H1 (cell line): ENCODE results near the gene XAB2. TPM values are rescaled to one million over a fixed set of nuclear protein-coding genes. Genes with fewer than 3 reads are reported as not detected.

Source experiments
- CTCF ChIA-PET: fragments of 300-600 bp; sonication (Branson Sonifier 250); formaldehyde crosslinking; loops from one replicate; lab custom pipeline; 2021; ENCODE audit not compliant: partially characterized antibody; lab: Charles Lee
- POLR2A ChIA-PET: fragments of 300-600 bp; sonication (Branson Sonifier 250); formaldehyde crosslinking; loops from one replicate; lab custom pipeline; 2021; ENCODE audit warnings: inconsistent platforms; ENCODE audit not compliant: partially characterized antibody; lab: Charles Lee
- DNase-seq, 2 experiments: peaks; one replicate each; pipeline versions ENCODE4 v3.0.0 to v3.0.0-alpha.2; 2010 to 2022; ENCODE audit warnings: low spot score in 2 of 2, low read depth in 1 of 2, mixed read lengths in 1 of 2
- FAIRE-seq: peaks from 2 replicates; lab custom pipeline; 2011; peaks lifted over from hg19 to GRCh38; lab: Jason Lieb, UNC
- H2AFZ ChIP-seq: 2 replicates; pipeline ENCODE4 v1.8.1; 2012; ENCODE audit warnings: low read length, inconsistent platforms
- H2AK5ac ChIP-seq: 2 replicates; pipeline ENCODE4 v1.6.1; 2013; ENCODE audit warnings: low read depth, low read length
- H2BK120ac ChIP-seq: replicated peaks from 2 replicates; pipeline ENCODE3; 2013; ENCODE audit warnings: low read depth, low read length, inconsistent platforms
- H2BK12ac ChIP-seq: 2 replicates; pipeline ENCODE4 v1.6.1; 2013; ENCODE audit warnings: low read depth, low read length
- H2BK15ac ChIP-seq: 2 replicates; pipeline ENCODE4 v1.6.1; 2013; ENCODE audit warnings: low read length
- H2BK20ac ChIP-seq: 2 replicates; pipeline ENCODE4 v1.6.1; 2013; ENCODE audit warnings: low read length
- H2BK5ac ChIP-seq: 2 replicates; pipeline ENCODE4 v1.6.1; 2013; ENCODE audit warnings: low read depth, low read length
- H3K14ac ChIP-seq: 2 replicates; pipeline ENCODE4 v1.6.1; 2013; ENCODE audit warnings: inconsistent platforms; ENCODE audit not compliant: insufficient read length
- H3K18ac ChIP-seq: 2 replicates; pipeline ENCODE4 v1.6.1; 2013; ENCODE audit warnings: low read length; ENCODE audit errors: extremely low read depth
- H3K23ac ChIP-seq: 2 replicates; pipeline ENCODE4 v1.6.1; 2013; ENCODE audit warnings: inconsistent platforms; ENCODE audit not compliant: insufficient read length
- H3K23me2 ChIP-seq: 2 replicates; pipeline ENCODE4 v1.6.1; 2013; ENCODE audit warnings: low read depth, low read length
- H3K27ac ChIP-seq: 2 replicates; pipeline ENCODE4 v1.6.1; 2011; ENCODE audit warnings: low read depth, low read length, inconsistent platforms
- H3K27me3 ChIP-seq, 4 experiments: replicated peaks in 1 of 4; 1 replicate in 1 of 4; 2 replicates in 3 of 4; pipeline versions ENCODE4 v1.6.1 to v1.8.1; 2011 to 2013; ENCODE audit warnings: low read length in 3 of 4, mild to moderate bottlenecking in 3 of 4, inconsistent platforms in 2 of 4, mixed read lengths in 2 of 4, moderate library complexity in 1 of 4; ENCODE audit not compliant: control insufficient read depth in 3 of 4, insufficient read depth in 3 of 4; ENCODE audit errors: extremely low read depth in 1 of 4
- H3K36me3 ChIP-seq, 4 experiments: 2 replicates each; pipeline versions ENCODE4 v1.6.1 to v1.8.1; 2011 to 2013; ENCODE audit warnings: mild to moderate bottlenecking in 4 of 4, low read length in 3 of 4, moderate library complexity in 2 of 4, control low read depth in 1 of 4, inconsistent platforms in 1 of 4; ENCODE audit not compliant: insufficient read depth in 4 of 4, control insufficient read depth in 2 of 4
- H3K4ac ChIP-seq: replicated peaks from 2 replicates; pipeline ENCODE3; 2013; ENCODE audit warnings: low read length, low read depth, mixed read lengths, inconsistent platforms; ENCODE audit not compliant: insufficient read length
- H3K4me1 ChIP-seq, 4 experiments: replicated peaks in 1 of 4; 1 replicate in 1 of 4; 2 replicates in 3 of 4; pipeline versions ENCODE4 v1.6.1 to v1.8.1; 2011 to 2013; ENCODE audit warnings: low read length in 3 of 4, inconsistent platforms in 2 of 4, mixed read lengths in 1 of 4; ENCODE audit not compliant: insufficient read depth in 4 of 4, control insufficient read depth in 3 of 4
- H3K4me2 ChIP-seq, 2 experiments: 2 replicates each; pipeline versions ENCODE4 v1.6.1 to v1.8.1; 2011 to 2013; ENCODE audit warnings: low read depth in 2 of 2, low read length in 2 of 2, control low read depth in 1 of 2, inconsistent platforms in 1 of 2, mild to moderate bottlenecking in 1 of 2; ENCODE audit not compliant: insufficient read depth in 1 of 2
- H3K4me3 ChIP-seq, 4 experiments: fragments of 200-600, 300-600 bp in 1 of 4; sonication (generic), shearing (Covaris generic), sonication (Bioruptor Twin) in 1 of 4; 2 replicates each; pipeline versions ENCODE4 v1.5.1 to v1.8.1; 2011 to 2016; ENCODE audit warnings: low read length in 4 of 4, low read depth in 3 of 4, control low read depth in 2 of 4, inconsistent platforms in 2 of 4, mild to moderate bottlenecking in 2 of 4, mixed read lengths in 1 of 4, moderate library complexity in 1 of 4; ENCODE audit not compliant: insufficient read depth in 2 of 4; ENCODE audit errors: extremely low read depth in 1 of 4
- H3K56ac ChIP-seq: replicated peaks from 2 replicates; pipeline ENCODE3; 2013; ENCODE audit warnings: low read depth, mild to moderate bottlenecking, mixed read lengths, low read length, inconsistent platforms; ENCODE audit not compliant: insufficient read length
- H3K79me1 ChIP-seq: 2 replicates; pipeline ENCODE4 v1.6.1; 2013; ENCODE audit warnings: low read depth, low read length, control low read depth
- H3K79me2 ChIP-seq, 2 experiments: 2 replicates each; pipeline versions ENCODE4 v1.6.1 to v1.8.1; 2012 to 2013; ENCODE audit warnings: low read length in 2 of 2, mild to moderate bottlenecking in 2 of 2, inconsistent platforms in 1 of 2; ENCODE audit not compliant: insufficient read depth in 2 of 2, control insufficient read depth in 1 of 2
- H3K9ac ChIP-seq, 4 experiments: replicated peaks in 1 of 4; 1 replicate in 1 of 4; 2 replicates in 3 of 4; pipeline versions ENCODE4 v1.6.1 to v1.8.1; 2011 to 2013; ENCODE audit warnings: low read depth in 3 of 4, low read length in 3 of 4, control low read depth in 2 of 4, mild to moderate bottlenecking in 2 of 4, moderate library complexity in 2 of 4, inconsistent platforms in 1 of 4; ENCODE audit errors: extremely low read depth in 1 of 4
- H3K9me3 ChIP-seq, 2 experiments: 2 replicates each; pipeline versions ENCODE4 v1.6.1 to v1.8.1; 2012 to 2013; ENCODE audit warnings: mild to moderate bottlenecking in 2 of 2, moderate library complexity in 2 of 2, control low read depth in 1 of 2, inconsistent platforms in 1 of 2, low read depth in 1 of 2, low read length in 1 of 2, mixed read lengths in 1 of 2; ENCODE audit not compliant: insufficient read depth in 2 of 2
- H4K20me1 ChIP-seq, 2 experiments: replicated peaks in 1 of 2; 2 replicates each; pipeline versions ENCODE3 to v1.8.1; 2011 to 2013; ENCODE audit warnings: inconsistent platforms in 2 of 2, low read length in 2 of 2, mild to moderate bottlenecking in 1 of 2; ENCODE audit not compliant: insufficient read depth in 2 of 2, control insufficient read depth in 1 of 2
- H4K5ac ChIP-seq: 2 replicates; pipeline ENCODE4 v1.6.1; 2013; ENCODE audit warnings: low read length, low read depth, mixed read lengths, inconsistent platforms; ENCODE audit not compliant: insufficient read length
- H4K8ac ChIP-seq: 2 replicates; pipeline ENCODE4 v1.8.0; 2013; ENCODE audit warnings: mild to moderate bottlenecking, moderate library complexity, low read length, inconsistent platforms; ENCODE audit not compliant: insufficient read depth; ENCODE audit errors: extremely low read depth
- H4K91ac ChIP-seq: replicated peaks from 2 replicates; pipeline ENCODE3; 2013; ENCODE audit warnings: low read length, mixed read lengths, inconsistent platforms; ENCODE audit not compliant: insufficient read length
- CTBP2 ChIP-seq: IDR thresholded peaks from 2 replicates; pipeline ENCODE4 v1.7.0; 2011; ENCODE audit warnings: borderline replicate concordance, mild to moderate bottlenecking, moderate library complexity, mixed read lengths, low read length; ENCODE audit not compliant: insufficient read depth, insufficient read length
- EP300 ChIP-seq, 2 experiments: IDR thresholded peaks; 1 replicate in 1 of 2; 2 replicates in 1 of 2; pipeline ENCODE4 v1.6.1; 2011 to 2012; ENCODE audit warnings: low read depth in 2 of 2, low read length in 2 of 2, mild to moderate bottlenecking in 2 of 2, borderline replicate concordance in 1 of 2, inconsistent platforms in 1 of 2, moderate library complexity in 1 of 2
- EZH2 ChIP-seq: fragments of 200-600 bp; sonication (generic); IDR thresholded peaks from 2 replicates; pipeline ENCODE4 v1.7.1; 2012; ENCODE audit warnings: low read depth, mild to moderate bottlenecking, moderate library complexity, low read length, inconsistent platforms; ENCODE audit not compliant: severe bottlenecking
- JUN ChIP-seq: IDR thresholded peaks from 2 replicates; pipeline ENCODE4 v1.6.1; 2011; ENCODE audit warnings: low read depth, mild to moderate bottlenecking, improper control_type of control experiment, low read length
- KDM1A ChIP-seq: fragments of 200-600, 300-600 bp; sonication (generic); IDR thresholded peaks from 2 replicates; pipeline ENCODE4 v1.7.1; 2016; ENCODE audit warnings: mild to moderate bottlenecking, low read length, borderline replicate concordance
- NANOG ChIP-seq: IDR thresholded peaks from 2 replicates; pipeline ENCODE4 v1.6.1; 2011; ENCODE audit warnings: low read length, low read depth, mild to moderate bottlenecking, inconsistent platforms; ENCODE audit not compliant: insufficient read depth, poor library complexity, severe bottlenecking
- SIRT6 ChIP-seq: IDR thresholded peaks from one replicate; pipeline ENCODE4 v1.7.1; 2012; ENCODE audit warnings: low read length, inconsistent platforms
- SIX5 ChIP-seq: IDR thresholded peaks from 2 replicates; pipeline ENCODE4 v1.6.1; 2011; ENCODE audit warnings: mild to moderate bottlenecking, low read depth, low read length
- SP2 ChIP-seq: IDR thresholded peaks from 2 replicates; pipeline ENCODE4 v1.6.1; 2012; ENCODE audit warnings: mild to moderate bottlenecking, low read length, inconsistent platforms
- SRF ChIP-seq: IDR thresholded peaks from 2 replicates; pipeline ENCODE4 v1.6.1; 2011; ENCODE audit warnings: mild to moderate bottlenecking, low read depth, low read length, moderate library complexity
- WGBS, 2 experiments: shearing (Covaris generic) in 1 of 2; methylation state at CpG; one replicate each; pipeline versions ENCODE4 v1.1.6 to v1.1.7; 2013 to 2015; ENCODE audit warnings: low lambda C conversion rate in 2 of 2, mixed read lengths in 2 of 2, inconsistent platforms in 1 of 2, low coverage in 1 of 2, missing lambda C conversion rate in 1 of 2; ENCODE audit not compliant: insufficient replicate concordance in 2 of 2, insufficient coverage in 1 of 2, insufficient read length in 1 of 2; ENCODE audit errors: extremely low coverage in 1 of 2, missing lambda C conversion rate in 1 of 2; 5-methylcytosine and 5-hydroxymethylcytosine counted together
- polyA plus RNA-seq, 7 experiments: library from polyadenylated mRNA; depleted of rRNA in 3 of 7; stranded (reverse) in 5 of 7; unstranded in 2 of 7; fragments of >200 nt in 5 of 7; fragments of 200-250 nt in 2 of 7; gene quantifications; 1 replicate in 5 of 7; 2 replicates in 1 of 7; 4 replicates in 1 of 7; pipeline versions ENCODE4 v1.2.1 to v1.2.3, GENCODE V29; 2011 to 2013; ENCODE audit warnings: missing spikeins in 2 of 7, mixed read lengths in 2 of 7
- total RNA-seq: library from RNA; stranded (reverse); fragmentation: NEBNext Ultra II Directional; extraction: Animal tissue kit (Norgen Biotek cat#: 25700); gene quantifications from 2 replicates; pipeline ENCODE4 v1.2.1, GENCODE V29; 2021

Gene XAB2
- total and polyA plus RNA-seq, 2 of the 8 experiments (the other 6 are each of a cell fraction or from before 2014, with no cell fraction given): 48.2 to 49.4 TPM

DNA sequence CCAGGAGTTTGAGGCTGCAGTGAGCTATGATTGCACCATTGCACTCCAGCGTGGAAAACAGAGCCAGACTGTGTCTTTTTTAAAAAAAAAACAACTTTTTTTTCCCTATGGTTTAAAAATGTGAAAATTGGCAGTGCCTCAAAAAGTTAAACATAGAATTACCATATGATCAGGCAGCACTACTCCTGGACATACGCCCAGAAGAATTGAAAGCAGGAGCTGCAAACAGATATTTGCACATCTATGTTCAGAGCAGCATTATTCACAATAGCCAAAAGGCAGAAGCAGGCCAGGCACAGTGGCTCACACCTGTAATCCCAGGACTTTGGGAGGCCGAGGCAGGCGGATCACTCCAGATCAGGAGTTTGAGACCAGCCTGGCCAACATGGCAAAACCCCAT, 35.7 kb upstream of the XAB2 start:
- Histone ChIP-seq H3K23me2 (no peaks in the 10 kb centered on the region; the same call in 1 of the 2 replicates), H3K4ac (no peak overlapping the region), H3K36me3 (no peaks in the 10 kb centered on the region), H2BK5ac (no peak overlapping the region), H3K27me3 (peaks cover 0 to 12% (median 8%) of the 10 kb centered on the region in 4 experiments; a peak in 4 of 7 replicates), H2BK120ac (no peak overlapping the region), H2BK15ac (no peak overlapping the region), H4K20me1 (no peaks in the 10 kb centered on the region), H2BK20ac (no peak overlapping the region), H3K14ac (no peak overlapping the region), H4K5ac (no peak overlapping the region), H2BK12ac (no peak overlapping the region), H3K4me2 (no peak overlapping the region), H3K4me3 (no peak overlapping the region), H2AFZ (no peak overlapping the region), H3K56ac (no peak overlapping the region), H3K4me1 (peaks cover 0 to 3% (median 1%) of the 10 kb centered on the region in 4 experiments; a peak in 1 of 7 replicates), H3K9me3 (no peaks in the 10 kb centered on the region), H3K27ac (no peak overlapping the region), H4K8ac (no peak overlapping the region), H3K9ac (no peak overlapping the region), H3K23ac (no peak overlapping the region), H3K79me2 (no peaks in the 10 kb centered on the region), H3K18ac (no peak overlapping the region), H2AK5ac (no peak overlapping the region), H3K79me1 (no peaks in the 10 kb centered on the region), H4K91ac (no peak overlapping the region)
- ChIA-PET POLR2A (no interaction called here), CTCF (interaction anchor here (1.3 to 2.4 kb wide), 3 partner anchors 13 to 24 kb away, joined by 4 to 10 read pairs (median 5); partner anchors contain the start of gene TRAPPC5)
- FAIRE-seq (no peak), DNase-seq (no peak)
- 83% methylated on average over 4 of the region's 4 CpGs; no CpG with 5 or more reads in 1 of the 2 experiments for WGBS, 2 experiments
- TF ChIP-seq NANOG: no peak
- no peak for TF ChIP-seq EZH2
- no peak for TF ChIP-seq KDM1A
- no peak for TF ChIP-seq EP300 (IDR thresholded peaks at IDR 0.05; ENCODE audit: borderline replicate concordance in 1 of 2, low read depth in 2 of 2, low read length in 2 of 2)
- no peak for TF ChIP-seq SIX5
- no peak for TF ChIP-seq CTBP2
- no peak for TF ChIP-seq SP2
- TF ChIP-seq SIRT6: no peak
- TF ChIP-seq JUN: no peak
- no peak for TF ChIP-seq SRF
